D341Med (cell line): ENCODE measurements around the gene ASCC3.
"Not testable (repeated sequence)": the region's sequence is repeated elsewhere in the genome, so short reads cannot be mapped to it uniquely, and the experiment has no call there.

Source experiments
- DNase-seq: peaks from one replicate; pipeline ENCODE4 v3.0.0; 2012; ENCODE audit warnings: low spot score

The ASCC3 gene

GRCh38 chr6:100806296-100806695, 74.8 kb downstream of the ASCC3 start:
- DNase-seq: no peak

GRCh38 chr6:100803264-100804045, 77.7 kb downstream of the ASCC3 start:
- DNase-seq: no peak

DNA sequence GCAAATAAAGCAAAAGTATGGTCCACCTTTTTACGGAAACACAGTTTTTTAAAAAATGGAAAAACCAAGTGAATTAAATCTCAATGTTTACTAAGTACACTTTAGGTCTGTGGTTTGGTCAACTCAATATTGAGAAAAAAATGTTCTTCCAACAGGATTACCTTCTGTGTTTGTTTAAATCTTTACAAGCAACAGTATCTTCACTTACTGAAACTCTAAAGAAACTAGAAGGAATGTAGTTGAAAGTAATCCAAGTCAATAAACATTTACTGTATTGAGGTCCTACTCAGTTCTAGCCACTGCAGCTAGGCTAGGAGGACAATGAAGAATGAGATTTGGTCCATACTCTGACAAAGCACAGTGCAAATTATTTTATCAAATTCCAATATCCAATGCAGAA, 80.1 kb downstream of the ASCC3 start:
- DNase-seq: no peak

DNA sequence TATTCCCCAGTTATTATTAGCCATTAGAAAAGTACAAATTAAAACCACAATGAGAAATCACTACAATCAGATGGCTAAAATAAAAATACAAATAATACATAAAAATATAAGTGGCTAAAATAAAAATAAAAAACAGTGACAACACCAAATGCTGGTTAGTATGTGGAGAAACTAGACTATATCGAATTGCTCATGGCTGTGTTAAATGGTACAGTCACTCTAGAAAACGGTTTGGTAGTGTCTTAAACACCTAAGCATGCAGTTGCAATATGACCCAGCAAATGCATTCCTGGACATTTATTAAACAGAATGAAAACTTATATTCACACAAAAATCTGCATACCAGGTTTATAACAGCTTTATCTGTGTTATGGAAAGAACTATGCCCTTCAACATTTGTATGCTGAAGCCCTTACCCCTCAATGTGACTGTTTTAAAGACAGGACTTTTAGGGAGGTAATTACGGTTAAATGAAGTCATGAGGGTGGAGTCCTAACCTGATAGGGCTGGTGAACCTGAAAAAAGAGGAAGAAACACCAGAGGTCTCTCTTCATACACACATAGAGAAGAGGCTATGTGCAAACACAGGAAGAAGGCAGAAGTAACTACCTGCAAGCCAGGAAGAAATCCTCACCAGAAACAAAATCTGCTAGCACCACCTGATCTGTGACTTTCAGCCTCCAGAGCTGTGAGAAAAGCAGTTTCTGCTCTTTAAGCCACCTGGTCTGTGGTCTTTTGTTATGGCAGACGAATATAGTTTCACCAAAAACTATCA, 84.9 kb downstream of the ASCC3 start:
- DNase-seq: peak; percentile 4

DNA sequence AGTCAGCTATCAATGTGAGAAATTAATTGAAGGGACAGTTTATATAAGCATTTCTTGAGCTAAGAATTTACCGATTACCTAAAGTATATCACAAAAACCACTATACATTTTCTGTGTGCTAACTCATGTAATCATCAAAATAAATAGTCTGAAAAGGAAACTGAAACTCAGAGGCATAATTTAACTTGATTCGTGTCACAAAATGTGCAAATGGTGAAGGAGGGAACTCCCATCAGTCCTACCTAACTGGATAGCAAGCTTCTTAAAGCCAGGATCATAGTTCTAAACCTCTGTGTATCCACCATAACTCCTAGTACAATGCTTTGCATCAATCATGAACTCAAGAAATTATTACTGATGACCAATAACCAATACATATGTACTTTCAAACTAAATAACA, 91.0 kb downstream of the ASCC3 start:
- DNase-seq: no peak

DNA sequence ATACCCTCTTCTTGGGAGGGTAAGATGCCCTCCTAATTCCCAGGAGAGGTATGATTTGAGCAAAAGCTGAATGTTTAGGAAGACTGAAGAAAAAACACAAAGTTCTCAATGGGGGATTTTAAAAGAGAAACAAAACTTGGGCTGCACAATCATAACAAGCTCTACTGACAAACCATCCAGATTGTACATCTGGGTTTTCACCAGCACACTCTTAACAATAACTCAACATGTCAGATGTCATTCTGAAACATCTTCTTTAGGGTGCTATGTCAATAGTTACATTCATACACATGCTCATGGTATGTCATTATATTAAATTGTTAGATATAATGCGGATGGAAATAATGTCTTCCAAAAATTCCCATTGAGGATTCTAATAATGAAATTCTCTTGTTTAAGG, 95.1 kb downstream of the ASCC3 start:
- DNase-seq: no peak

GRCh38 chr6:100780648-100781047, 100.5 kb downstream of the ASCC3 start:
- no peak for DNase-seq

DNA sequence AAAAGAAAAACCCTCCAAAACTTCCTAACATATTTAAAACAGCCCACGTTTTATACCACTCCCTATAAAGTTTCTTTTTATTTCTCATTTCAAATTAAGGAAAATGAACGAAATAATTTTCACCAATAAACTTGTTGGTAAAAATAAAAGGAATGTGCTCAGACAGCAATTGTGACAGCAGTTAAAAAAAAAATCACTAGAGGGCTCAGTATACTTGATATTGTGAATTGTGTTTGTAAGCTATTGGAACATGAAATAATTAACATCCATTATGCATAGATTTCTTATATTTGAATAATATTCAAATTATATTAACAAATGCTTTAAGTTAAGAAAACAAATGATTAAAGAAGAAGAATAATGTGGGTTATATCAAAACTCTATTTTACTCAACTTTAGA, 105.5 kb downstream of the ASCC3 start:
- no peak for DNase-seq

- DNase-seq: no peak
Measured at GRCh38 chr6:100774681-100775080, 106.4 kb downstream of the ASCC3 start.

GRCh38 chr6:100768816-100769351, 112.2 kb downstream of the ASCC3 start:
- no peak for DNase-seq

- no peak for DNase-seq
Measured at GRCh38 chr6:100763617-100764241, 117.4 kb downstream of the ASCC3 start.

- DNase-seq: no peak
Measured at GRCh38 chr6:100761841-100762240, 119.3 kb downstream of the ASCC3 start.

DNA sequence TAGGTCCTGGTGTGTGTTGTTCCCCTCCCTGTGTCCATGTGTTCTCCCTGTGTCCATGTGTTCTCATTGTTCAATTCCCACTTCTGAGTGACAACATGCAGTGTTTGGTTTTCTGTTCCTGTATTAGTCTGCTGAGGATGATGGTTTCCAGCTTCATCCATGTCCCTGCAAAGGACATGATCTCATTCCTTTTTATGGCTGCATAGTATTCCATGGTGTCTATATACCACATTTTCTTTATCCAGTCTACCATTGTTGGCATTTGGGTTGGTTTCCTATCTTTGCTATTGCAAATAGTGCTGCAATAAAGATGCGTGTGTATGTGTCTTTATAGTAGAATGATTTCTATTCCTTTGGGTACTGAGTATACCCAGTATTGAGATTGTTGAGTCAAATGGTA, 122.7 kb downstream of the ASCC3 start:
- not testable (repeated sequence) for DNase-seq

- no peak for DNase-seq
Measured at GRCh38 chr6:100753421-100753820, 127.7 kb downstream of the ASCC3 start.

DNA sequence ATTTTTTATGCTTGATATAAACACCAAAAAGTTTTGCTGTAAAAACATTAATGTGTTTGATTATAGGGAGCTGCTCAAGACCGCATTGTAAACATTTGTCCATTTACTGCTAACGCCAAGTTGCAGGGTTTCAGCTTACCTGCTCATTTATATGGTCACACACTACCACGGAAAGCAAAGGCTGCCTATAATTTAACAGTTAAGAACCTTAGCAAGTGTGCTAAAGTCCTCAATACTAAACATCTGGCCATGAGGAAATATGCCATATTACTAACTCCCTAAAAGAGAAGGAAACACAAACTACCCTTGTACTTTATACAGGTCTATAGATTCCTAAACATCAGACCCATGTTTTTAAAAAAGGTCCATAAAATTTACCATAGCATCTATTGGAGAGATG, 129.5 kb downstream of the ASCC3 start:
- DNase-seq: no peak

- no peak for DNase-seq
Measured at GRCh38 chr6:100745419-100746041, 135.6 kb downstream of the ASCC3 start.

DNA sequence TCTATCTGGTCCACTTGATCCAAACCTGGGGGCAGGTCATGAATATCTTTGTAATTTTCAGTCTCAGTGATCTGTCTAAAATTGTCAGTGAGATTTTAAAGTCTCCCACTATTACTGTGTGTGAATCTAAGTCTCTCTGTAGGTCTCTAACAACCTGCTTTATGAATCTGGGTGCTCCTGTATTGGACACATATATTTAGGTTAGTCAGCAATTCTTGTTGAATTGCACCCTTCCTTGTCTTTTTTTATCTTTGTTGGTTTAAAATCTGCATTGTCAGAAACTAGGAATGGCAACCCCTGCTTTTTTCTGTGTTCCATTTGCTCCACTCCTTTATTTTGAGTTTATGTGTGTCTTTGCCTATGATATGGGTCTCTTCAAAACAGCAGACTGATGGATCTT, 140.7 kb downstream of the ASCC3 start:
- no peak for DNase-seq

DNA sequence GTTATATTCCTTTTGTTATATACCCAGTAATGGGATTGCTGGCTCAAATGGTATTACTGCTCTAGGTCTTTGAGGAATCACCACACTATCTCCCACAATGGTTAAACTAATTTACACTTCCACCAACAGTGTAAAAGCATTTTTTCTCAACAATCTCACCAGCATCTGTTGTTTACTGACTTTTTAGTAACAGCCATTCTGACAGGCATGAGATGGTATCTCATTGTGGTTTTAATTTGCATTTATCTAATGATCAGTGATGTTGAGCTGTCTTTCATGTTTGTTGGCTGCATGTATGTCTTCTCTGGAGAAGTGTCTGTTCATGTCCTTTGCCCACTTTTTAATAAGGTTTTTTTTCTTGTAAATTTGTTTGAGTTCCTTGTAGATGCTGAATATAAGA, 143.4 kb downstream of the ASCC3 start:
- DNase-seq: not testable (repeated sequence)

DNA sequence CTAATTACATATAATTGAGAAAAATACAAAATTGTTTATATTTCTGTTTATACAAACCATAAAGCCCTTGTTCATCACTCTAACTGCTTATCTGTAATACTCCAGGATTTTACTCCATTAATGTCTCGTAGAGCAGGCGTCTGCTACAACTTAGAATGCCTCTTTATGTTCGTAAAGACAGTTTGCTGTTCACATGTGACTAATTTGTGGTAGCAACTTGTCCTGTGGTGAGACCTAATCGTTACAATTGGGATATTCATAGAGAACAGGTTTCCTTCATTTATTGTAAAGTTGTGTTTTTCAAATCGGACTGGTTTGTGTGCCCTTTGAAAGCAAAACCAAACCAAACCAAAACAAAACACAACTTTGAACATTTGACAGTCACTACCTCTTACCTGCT, 149.7 kb downstream of the ASCC3 start:
- no peak for DNase-seq

GRCh38 chr6:100730001-100730980, 150.8 kb downstream of the ASCC3 start:
- DNase-seq: no peak

GRCh38 chr6:100726666-100727065, 154.5 kb downstream of the ASCC3 start:
- DNase-seq: no peak
